HG02884 (cell line): Measurements from ENCODE around the gene SPRR1A.
"Not testable (repeated sequence)": the region's sequence is repeated elsewhere in the genome, so short reads cannot be mapped to it uniquely, and the experiment has no call there.

Experiments used
- ATAC-seq: cut with Tn5 transposase; IDR thresholded peaks from one replicate; pipeline ENCODE4 v1.9.1; 2021; ENCODE audit warnings: mild to moderate bottlenecking, moderate library complexity; ENCODE audit not compliant: unreplicated experiment

The SPRR1A gene

DNA sequence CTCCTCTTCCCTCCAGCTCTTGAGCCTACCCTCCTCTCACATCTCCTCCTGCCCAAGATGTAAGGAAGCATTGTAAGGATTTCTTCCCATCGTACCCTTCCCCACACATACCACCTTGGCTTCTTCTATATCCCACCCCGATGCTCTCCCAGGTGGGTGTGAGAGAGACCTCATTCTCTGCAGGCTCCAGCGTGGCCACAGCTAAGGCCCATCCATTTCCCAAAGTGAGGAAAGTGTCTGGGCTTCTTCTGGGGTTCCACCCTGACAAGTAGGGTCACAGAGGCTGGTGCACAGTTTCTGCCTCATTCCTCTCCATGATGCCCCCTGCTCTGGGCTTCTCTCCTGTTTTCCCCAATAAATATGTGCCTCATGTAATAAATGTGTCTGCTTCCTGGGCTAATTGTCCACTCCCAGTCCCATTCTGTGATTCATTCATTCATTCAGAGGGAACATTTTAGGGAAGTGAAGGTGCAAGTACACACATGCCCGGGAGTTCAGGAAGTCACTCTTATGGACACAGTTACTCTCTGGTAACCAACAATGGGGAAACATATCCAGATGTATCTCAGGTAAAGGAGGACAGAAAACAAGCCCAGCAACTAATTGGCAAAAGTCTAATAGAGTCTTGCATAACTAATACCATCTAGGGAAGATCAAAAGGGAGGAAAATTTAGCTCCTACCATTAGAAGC lies 11.5 kb upstream of the SPRR1A start:
- ATAC-seq, result no peak

DNA sequence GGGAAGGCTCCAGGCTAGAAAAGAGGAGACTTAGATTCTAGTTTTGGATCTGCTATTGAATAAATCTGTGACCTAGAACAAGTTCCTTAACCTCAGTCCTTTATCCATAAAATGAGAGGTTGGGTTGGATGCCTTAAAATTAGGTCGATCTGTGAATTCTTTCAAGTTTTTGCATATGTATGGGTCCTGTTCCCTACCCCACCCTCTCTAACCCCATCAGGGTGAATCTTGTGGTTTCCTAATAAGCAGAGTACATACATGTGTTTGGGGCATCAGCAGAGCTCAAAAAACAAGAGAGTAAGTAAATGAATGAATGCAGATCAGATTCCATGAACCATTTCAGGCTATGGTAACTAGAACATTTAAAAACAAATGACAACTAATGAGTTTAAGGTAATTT lies 7.2 kb upstream of the SPRR1A start:
- no peak for ATAC-seq

DNA sequence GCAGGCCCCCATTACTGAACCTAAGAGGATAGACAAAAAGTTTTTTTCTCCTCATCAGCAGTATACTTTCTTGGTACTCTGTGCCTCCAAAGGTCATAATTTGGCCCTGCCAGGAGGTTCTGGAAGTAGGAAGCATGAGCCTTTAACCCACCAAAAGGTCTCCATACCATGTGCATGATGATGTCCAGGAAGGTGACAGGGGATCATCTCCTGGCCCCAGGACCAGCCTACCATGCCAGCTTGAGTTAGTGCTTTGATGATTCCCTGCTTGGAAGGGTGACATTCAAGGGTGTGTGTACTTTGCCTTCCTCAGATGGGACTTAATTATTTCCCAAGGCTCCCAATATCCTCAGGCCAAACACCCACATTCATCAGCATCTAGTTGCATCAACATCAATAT lies 6.3 kb upstream of the SPRR1A start:
- no peak for ATAC-seq

GRCh38 chr1:152980676-152981075 lies 3.2 kb upstream of the SPRR1A start:
- ATAC-seq, result no peak

DNA sequence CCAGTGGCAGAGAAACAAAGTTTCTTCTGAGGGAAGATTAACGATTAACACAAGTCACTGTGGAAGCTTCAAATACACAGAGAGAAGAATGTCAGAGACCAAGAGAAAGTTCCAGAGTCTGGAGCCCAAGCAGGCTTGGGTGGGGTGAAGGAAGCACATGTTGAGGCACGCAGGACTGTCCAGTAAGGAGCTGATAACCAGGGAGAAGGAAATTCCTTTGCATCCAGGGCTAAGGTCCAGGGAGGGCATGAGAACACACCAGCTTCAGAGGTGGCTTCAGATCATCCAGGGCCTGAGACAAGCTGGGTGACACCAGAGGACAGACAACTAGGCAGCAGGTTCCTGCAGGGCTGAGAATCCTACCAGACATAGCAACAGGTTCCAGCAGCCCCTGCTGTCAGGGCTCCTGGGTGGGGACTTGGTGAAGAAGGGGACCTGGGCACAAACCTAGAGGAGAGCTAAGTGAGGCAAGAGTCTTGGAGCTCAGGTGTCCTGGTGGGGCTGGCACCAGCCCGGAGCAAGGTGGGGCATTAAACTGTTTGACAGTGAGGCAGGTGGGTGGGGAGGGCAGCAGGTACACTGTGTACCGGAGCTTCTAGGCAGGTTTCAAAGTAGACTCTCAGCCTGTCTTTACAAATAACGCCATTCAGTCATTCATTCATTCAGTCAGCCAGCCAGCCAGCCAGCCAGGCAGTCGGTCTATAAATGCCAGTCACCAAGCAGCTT lies 2.6 kb upstream of the SPRR1A start:
- no peak for ATAC-seq

- ATAC-seq, result no peak
Observed at GRCh38 chr1:152982076-152982475, 1.8 kb upstream of the SPRR1A start.

GRCh38 chr1:152983234-152983633 lies 647 bp upstream of the SPRR1A start:
- ATAC-seq, result no peak

- no peak for ATAC-seq
Observed at GRCh38 chr1:152986578-152986977, 2.7 kb downstream of the SPRR1A start.

GRCh38 chr1:152993186-152993585 lies 9.3 kb downstream of the SPRR1A start:
- no peak for ATAC-seq

DNA sequence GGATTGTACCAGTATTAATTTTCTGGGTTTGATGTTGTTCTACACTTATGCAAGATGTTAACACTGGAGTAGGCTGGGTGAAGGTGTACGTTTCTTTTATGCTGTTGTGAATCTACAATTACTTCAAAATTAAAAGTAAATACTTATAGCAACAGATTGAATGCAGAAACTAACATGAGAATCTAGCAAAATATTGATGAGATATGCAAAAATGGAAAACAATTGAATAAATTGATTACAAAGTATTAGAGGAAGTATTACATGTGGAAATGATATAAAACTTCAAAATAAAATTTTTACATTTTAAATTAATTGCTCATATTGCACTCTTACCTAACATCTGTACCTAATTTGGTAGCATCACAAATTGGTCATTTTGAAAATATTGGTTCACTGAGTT lies 12.0 kb downstream of the SPRR1A start:
- no peak for ATAC-seq

GRCh38 chr1:152996633-152997400 lies 12.9 kb downstream of the SPRR1A start:
- ATAC-seq, result no peak

DNA sequence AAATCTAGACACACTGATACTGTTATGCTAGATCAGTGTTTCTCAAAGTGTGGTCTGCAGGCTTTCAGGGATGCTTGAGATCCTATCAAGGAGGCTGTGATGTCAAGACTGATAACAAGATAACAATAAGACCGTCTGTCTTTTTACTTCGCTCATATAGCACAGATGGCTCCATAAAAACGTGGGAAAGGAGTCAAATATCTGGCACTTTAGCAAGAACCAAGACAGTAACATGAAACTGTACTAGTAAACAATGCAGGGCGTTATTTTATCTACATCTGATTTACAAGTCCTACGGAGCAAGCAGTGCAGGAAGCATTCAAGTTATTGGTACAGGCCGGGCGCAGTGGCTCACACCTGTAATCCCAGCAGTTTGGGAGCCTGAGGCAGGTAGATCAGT lies 14.0 kb downstream of the SPRR1A start:
- ATAC-seq, result no peak

DNA sequence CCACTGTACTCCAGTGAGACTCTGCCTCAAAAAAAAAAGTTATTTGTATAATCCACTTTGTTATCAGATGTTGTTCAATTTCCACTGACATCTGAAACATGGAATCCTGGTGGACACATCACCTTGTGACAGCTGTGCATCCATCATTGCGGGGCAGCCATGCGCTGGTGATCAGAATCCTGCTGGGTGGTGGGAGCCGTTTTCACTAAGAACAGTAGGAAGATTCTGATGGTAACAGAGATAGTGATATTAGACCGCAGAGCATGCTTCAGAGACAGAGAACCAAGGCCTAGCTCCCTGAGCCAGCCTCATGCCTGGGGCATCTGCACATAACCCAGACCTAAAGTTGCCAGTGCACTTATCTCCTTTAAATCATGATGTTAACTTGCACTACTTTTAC lies 14.6 kb downstream of the SPRR1A start:
- no peak for ATAC-seq

DNA sequence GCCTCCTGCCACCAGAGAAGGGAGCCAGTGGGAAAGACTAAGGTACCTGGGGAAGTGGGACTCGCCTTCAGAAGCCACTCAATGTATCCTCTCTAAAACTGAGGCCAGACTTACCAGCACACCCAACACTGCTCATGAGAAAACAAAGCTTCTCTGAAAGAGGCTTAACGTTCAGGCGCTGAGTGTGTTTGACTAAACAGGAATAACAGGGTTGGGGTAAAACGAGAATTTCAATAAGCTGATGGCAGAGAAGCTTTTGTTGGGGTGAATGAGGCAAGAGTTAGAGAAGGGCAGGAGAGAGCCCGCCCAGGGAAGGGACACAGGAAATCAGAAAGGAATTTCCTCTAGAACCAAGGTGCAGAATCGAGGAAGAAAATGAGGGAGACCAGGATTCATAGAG lies 15.9 kb downstream of the SPRR1A start:
- no peak for ATAC-seq

DNA sequence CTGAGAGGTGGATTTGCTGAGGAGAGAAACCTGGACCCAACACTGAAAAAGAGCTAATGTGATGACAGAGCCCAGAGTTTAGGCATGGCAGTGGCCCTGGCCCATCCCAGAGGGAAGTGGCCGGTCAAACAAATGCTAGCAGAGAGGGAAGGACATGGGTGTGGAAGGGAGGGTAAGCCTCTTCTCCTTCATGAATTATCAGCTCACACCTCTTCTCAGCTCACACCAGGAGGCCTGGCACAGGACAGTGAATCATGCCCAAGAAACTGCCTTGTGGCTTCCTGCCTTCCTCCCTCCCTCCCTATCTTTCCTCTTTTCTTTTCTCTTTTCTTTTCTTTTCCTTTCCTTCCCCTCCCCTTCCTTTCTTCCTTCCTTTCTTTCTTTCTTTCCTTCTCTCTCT lies 16.4 kb downstream of the SPRR1A start:
- ATAC-seq, result no peak

GRCh38 chr1:153001382-153001781 lies 17.5 kb downstream of the SPRR1A start, which contains the start of gene SPRR3:
Gene SPRR3, plus strand, starts transcription at chr1:153001749. Its CDS starts 1,272 bp downstream, at chr1:153003021.
- no peak for ATAC-seq

- ATAC-seq, result not testable (repeated sequence)
Observed at GRCh38 chr1:153011235-153011758, 27.4 kb downstream of the SPRR1A start.

- not testable (repeated sequence) for ATAC-seq
Observed at GRCh38 chr1:153021829-153022228, 37.9 kb downstream of the SPRR1A start.

- ATAC-seq, result not testable (repeated sequence)
Observed at GRCh38 chr1:153022340-153022739, 38.5 kb downstream of the SPRR1A start.

DNA sequence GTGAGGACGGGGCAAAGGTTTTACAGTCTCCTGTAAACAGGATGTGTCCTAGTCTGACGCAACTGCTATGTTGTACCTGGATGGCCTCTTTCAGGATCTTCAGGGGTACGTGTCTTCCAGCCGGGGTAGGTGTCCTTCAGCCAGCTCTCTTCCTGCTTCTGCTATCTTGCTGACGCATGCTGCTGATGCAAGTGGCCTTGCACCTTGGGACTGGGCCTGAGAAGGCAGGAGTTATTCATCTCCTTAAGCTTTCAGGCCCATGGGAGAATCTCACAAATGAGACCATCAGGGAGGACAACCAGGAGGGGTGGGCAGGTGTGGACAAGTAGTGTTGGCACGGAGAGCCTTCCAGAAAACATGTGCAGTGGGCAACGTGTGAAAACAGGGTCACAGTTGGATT lies 39.2 kb downstream of the SPRR1A start:
- no peak for ATAC-seq

GRCh38 chr1:153024413-153024812 lies 40.5 kb downstream of the SPRR1A start:
- ATAC-seq, result no peak
